ENCODE results near the gene RGS1.

RGS1 gene

GRCh38 chr1:192626366-192627179 is 51.0 kb downstream of the RGS1 start:
- no peak for DNase-seq (ENCODE audit: low spot score)

GRCh38 chr1:192627901-192628300 is 52.3 kb downstream of the RGS1 start:
- DNase-seq (ENCODE audit: low spot score), result no peak

- DNase-seq (ENCODE audit: low spot score), result no peak
Observed at GRCh38 chr1:192628396-192629057, 53.0 kb downstream of the RGS1 start.

- DNase-seq (ENCODE audit: low spot score), result no peak
Observed at GRCh38 chr1:192629612-192630011, 54.0 kb downstream of the RGS1 start.

Data from HuH-7 (cell line).